GM12872 (cell line): ENCODE results near the gene ICAM2.

Source experiments
- TF ChIP-seq, protein P1 (sequence below): IDR thresholded peaks from 3 replicates; pipeline ENCODE4 v1.5.1; 2011; ENCODE audit warnings: low read depth, mild to moderate bottlenecking, low read length, moderate library complexity; ENCODE audit not compliant: insufficient read depth

Gene ICAM2

DNA sequence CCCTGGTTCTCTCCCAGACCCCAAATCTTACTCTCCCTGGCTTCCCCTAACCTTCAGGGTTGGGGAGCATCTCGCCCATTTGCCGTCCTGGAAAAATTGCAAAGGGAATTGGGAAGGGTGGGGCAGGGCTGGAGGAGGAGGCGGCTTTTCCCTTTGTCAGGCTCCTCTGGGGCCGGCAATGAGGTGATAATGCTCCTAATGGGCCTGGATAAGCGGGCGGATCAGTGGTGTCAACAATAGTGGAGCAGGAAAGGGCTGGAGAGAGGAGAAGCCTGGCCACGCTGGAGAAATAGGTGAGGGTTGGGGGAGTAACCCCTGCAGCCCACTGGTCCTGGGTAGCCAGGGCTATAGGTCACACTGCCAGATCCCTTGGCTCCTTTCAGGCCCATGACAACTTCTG lies 60.0 kb downstream of the ICAM2 start:
- TF ChIP-seq, protein P1, sequence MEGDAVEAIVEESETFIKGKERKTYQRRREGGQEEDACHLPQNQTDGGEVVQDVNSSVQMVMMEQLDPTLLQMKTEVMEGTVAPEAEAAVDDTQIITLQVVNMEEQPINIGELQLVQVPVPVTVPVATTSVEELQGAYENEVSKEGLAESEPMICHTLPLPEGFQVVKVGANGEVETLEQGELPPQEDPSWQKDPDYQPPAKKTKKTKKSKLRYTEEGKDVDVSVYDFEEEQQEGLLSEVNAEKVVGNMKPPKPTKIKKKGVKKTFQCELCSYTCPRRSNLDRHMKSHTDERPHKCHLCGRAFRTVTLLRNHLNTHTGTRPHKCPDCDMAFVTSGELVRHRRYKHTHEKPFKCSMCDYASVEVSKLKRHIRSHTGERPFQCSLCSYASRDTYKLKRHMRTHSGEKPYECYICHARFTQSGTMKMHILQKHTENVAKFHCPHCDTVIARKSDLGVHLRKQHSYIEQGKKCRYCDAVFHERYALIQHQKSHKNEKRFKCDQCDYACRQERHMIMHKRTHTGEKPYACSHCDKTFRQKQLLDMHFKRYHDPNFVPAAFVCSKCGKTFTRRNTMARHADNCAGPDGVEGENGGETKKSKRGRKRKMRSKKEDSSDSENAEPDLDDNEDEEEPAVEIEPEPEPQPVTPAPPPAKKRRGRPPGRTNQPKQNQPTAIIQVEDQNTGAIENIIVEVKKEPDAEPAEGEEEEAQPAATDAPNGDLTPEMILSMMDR = no peak

DNA sequence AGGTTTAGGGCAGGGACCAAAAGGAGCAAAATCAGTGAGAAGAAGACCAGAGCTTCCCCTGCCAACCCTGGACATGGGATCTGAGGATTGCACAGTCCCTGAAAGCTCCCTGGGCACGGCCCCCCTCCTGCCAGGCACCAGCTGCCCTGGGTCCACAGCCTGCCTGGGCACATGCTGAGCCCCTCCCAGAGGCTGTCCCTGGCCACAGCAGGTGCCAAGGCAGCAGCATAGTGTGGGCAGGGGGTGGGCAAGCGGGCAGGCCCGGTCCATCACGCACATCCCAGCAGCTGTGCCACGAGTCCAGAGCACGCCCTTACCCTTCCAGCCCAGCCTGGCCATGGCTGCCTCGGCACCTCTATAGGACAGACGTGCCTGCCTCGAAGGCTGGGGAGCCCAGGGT lies 60.4 kb downstream of the ICAM2 start:
- TF ChIP-seq, protein P1 = no peak

DNA sequence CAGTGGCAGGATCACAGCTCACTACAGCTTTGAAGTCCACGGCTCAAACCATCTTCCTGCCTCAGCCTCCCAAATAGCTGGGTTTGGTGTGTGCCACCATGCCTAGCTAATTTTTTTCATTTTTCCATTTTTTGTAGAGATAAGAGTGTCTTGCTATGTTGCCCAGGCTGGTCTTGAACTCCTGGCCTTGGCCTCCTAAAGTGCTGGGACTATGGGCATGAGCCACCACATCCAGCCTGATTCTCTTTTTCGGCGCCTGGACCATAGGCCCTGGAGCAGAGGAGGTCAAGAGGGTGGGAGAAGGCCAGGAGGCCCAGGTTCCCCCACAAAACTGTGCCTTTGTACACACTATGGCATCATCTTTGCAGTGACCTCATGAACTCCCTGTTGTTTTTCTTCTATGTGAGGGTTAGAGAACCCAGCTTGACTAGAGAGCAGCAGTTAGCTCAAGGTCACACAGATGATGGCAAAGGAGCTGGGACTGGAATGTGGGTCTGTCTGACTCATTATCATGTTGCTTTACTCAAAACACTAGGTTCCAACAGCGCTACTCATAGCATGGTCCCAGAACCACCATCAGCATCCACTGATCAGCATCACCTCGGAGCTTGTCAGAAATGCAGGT lies 64.0 kb downstream of the ICAM2 start:
- TF ChIP-seq, protein P1 = no peak

DNA sequence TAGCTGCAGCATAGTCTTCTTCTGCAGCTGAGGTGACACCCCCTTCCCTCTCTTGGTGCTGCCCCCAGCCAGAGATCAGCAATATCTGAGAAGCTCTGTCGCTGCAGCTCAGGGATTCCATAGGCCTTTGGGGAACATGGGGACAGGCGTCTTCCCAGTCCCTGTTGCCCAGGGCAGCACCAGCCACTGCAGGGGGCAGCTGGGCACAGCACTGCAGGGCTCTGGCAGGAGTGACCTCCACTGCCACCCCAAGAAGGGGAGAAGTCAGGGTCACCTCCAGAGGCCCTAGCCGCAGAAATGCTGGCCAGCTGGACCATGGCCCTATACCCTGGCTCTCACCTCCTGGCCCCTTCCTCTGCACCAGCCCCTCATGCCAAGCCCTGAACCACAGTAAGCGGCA lies 64.6 kb downstream of the ICAM2 start:
- TF ChIP-seq, protein P1 = no peak

DNA sequence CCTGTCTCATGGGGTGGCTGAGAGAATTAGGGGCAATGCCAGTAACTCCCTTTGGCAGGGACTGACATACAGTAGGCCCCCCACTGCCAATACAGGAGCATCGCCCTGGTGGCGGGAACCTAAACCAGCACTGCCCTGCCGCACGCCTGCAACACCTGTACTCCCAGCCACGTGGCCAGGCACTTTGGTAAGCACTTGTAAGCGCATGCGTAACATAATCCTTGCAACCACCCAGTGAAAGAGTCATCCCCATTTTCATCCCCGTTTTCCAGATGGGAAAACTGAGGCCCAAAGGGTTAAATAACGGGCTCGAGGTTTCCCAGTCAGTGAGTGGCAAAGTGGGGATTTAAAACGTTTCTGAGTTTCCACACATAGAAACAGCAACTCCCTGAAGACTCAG lies 65.2 kb downstream of the ICAM2 start:
- TF ChIP-seq, protein P1 = no peak

DNA sequence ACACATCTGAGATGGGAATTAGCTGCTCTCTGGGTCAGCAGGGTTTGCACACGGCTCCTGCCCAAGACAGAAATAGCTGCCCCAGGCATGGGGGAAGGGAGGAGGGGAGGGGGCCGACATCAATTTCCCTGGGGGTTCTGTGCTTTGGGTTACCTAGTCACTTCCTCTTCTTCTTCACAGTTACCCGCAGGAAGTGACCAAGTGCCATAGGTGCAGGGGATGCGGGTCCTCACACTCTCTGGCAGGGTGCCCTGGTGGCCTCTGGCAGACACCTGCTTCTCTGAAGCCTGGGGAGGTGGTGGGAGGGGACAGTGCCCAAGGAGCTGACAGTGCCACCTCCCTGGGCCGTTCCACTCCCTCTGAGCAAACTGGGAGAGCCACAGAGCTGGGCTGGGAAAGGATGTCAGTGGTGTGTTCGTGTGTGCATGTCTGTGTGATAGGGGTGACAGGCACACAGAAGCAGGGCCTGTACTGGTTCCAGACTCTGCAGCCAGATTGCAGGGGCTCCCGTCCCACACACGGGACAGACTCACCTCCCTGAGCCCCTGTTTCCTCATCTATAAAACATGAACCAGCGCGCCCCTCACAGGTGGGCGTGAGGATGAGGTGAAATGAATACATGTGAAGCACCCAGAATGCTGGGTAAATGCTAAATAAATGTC lies 65.9 kb downstream of the ICAM2 start:
- TF ChIP-seq, protein P1 = peak; percentile 2; the same call in 1 of the 3 replicates
